DMS53 treated with DMSO at 0.1 percent for 48 hours (cell line): Measurements from ENCODE around the gene C16orf82.

Experiments
- DNase-seq: peaks from one replicate; lab custom pipeline; 2025; ENCODE audit not compliant: unreplicated experiment; lab: John Stamatoyannopoulos, UW

Gene C16orf82

GRCh38 chr16:27066668-27067537, at the start of gene C16orf82:
Gene C16orf82, plus strand, starts transcription at chr16:27066927.
- no peak for DNase-seq

GRCh38 chr16:27020031-27020430, 46.7 kb upstream of the C16orf82 start:
- no peak for DNase-seq

DNA sequence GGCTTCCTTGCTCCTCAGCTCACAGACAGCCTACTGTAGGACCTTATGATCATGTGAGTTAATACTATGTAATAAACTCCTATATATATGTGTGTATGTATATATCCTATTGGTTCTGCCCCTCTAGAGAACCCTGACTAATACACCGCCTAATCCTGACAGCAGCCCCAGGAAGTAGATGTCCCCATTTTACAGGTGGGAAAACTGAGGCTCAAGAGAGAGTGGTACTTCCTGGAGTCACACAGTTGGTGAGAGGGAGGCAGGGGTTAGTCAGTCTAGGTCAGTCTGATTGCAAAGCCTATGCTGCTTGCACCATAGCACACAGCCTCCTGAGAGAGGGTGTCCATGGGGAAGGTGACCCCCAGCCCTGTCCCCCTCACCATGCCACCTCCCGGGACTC, 42.7 kb upstream of the C16orf82 start:
- DNase-seq: no peak

- DNase-seq: no peak
Observed at GRCh38 chr16:27025581-27025980, 41.1 kb upstream of the C16orf82 start.

- DNase-seq: no peak
Observed at GRCh38 chr16:27027971-27028370, 38.8 kb upstream of the C16orf82 start.

DNA sequence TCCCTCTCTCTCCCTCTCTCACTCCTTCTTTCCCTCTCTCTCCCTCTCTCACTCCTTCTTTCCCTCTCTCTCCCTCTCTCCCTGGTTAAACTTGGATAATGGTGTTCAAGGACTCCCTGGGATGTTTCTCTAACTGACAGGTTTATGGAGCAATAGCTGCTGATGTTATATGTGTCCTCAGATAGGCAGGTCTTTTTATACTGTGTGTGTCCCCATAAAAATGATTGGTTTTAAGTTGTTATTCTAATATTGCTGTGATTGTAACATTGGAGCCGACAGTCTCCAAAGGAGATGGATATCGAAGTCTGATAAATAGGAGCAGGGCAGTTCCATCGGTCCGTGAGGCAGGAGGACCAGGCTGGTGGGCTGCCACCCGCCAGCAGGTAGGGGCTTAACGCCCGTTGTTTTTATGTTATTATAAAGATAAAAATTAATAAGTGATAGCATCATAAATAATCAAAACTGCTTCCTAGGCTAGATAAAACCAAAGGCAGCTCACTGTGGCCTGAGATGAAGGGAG, 38.1 kb upstream of the C16orf82 start:
- DNase-seq: no peak

DNA sequence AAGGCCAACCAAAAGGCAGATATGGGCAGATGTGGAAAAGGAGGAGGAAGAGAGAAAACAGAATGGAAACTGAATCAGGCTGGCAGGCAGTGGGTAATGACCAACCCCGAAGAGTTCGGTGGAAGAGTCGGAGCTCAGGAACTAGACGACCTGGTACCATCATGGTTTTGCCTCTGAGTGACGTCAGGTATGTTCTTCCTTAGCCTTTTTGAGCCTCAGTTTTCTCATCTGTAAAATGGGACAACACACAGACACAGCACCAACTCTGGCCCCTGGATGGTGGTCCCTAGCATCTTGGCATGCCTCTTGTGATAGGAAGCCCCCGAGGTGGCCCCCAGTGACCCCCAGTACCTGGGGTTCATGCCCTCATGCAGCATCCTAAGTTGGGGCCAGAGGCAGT, 37.2 kb upstream of the C16orf82 start:
- DNase-seq: no peak

DNA sequence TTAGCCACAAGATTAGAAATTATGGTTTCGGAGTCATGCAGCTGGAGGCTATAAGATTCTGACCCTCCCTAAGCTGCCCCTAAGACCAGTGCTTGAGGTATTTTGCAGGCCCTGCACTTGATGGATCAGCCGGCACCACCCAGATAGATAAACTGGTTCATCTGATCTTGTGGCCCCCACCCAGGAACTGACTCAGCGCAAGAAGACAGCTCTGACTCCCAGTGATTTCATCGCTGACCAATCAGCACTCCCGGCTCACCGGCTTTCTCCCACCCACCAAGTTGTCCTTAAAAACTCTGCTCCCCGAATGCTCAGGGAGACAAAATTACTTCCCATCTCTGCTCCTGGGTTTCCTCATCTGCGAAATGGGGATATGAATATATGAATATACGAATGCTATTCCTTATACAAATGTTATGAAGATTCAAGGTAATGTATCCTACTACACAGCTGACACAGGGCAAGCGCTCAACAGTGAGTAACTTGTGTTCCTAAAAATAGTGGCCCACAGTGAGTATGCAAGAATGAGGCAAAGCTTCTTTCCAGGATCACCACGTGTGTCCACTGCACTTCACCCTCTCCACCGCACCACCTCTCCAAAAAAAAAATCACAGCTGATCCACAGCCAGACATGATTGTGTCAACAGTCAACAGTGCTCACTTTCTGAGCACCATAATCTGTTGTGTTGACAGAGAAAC, 33.3 kb upstream of the C16orf82 start:
- no peak for DNase-seq

GRCh38 chr16:27040732-27041131, 26.0 kb upstream of the C16orf82 start:
- no peak for DNase-seq

DNA sequence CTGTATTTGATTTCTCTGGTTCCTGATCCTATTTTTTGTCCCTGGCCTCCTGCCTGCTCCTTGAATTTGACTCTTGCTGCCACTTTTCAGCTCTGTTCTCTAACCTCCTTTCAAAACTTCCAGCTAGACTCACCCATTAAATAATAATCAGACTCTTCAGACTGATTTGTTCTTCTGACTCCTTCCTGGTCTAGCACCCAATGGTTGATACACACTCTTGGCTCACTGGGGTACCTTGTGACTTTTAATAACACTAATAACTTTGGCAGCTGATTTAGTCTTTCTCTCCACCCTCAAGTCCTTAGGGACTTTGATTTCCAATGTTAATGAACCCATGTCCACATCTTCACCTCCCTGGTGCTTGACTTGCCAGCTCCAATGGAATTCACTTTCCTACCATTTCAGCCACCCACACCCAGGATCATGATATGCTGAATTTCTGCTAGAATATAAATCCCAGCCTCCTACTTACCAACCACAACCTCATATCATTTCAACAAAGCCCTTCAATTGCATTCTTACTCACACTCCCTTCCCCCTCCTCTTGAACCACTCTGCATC, 19.7 kb upstream of the C16orf82 start:
- no peak for DNase-seq

- no peak for DNase-seq
Observed at GRCh38 chr16:27048316-27048715, 18.4 kb upstream of the C16orf82 start.

GRCh38 chr16:27049117-27049516, 17.6 kb upstream of the C16orf82 start:
- DNase-seq: no peak

- DNase-seq: no peak
Observed at GRCh38 chr16:27052007-27052406, 14.7 kb upstream of the C16orf82 start.

GRCh38 chr16:27053996-27054395, 12.7 kb upstream of the C16orf82 start:
- DNase-seq: no peak

- no peak for DNase-seq
Observed at GRCh38 chr16:27058299-27058698, 8.4 kb upstream of the C16orf82 start.

DNA sequence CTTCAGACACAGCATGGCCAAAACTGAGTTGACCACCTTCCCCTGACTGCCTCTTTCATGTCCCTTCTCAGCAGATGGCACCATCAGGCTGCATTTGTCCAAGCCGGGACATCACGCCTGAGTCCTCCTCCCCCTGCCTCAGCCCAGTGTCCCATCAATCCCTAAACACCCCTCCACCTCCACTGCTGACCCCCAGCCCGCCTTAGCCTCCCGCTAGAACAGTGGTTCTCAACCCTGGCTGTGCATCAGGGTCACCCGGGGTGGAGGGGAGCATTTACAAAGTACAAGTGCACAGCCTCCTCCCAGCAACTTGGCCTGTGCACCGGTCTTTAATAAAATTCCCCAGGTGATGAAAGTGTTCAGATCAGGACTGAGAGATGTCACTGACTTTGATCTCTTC, 4.0 kb downstream of the C16orf82 start:
- DNase-seq: no peak

- DNase-seq: no peak
Observed at GRCh38 chr16:27073733-27074132, 7.0 kb downstream of the C16orf82 start.

DNA sequence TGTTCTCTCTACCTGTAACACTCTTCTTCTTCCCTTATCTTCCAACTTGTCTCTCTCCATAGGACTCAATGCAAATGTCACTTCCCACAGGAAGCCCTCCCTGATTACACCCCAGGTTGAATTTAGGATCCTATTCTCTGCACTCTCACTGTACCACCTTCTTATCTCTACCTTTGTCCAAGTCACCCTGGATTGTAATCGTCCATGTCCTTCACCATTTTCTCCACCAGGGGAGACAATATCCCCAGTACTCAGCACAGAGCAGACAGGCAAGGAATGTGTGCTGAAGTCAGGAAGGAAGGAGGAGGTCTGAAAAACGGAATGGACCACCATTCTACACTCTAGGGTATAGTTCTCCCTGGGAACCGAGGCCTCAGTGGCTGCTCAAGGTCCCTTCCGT, 14.2 kb downstream of the C16orf82 start:
- DNase-seq: no peak

- DNase-seq: no peak
Observed at GRCh38 chr16:27083861-27084261, 17.1 kb downstream of the C16orf82 start.

- DNase-seq: no peak
Observed at GRCh38 chr16:27084307-27085028, 17.7 kb downstream of the C16orf82 start.

DNA sequence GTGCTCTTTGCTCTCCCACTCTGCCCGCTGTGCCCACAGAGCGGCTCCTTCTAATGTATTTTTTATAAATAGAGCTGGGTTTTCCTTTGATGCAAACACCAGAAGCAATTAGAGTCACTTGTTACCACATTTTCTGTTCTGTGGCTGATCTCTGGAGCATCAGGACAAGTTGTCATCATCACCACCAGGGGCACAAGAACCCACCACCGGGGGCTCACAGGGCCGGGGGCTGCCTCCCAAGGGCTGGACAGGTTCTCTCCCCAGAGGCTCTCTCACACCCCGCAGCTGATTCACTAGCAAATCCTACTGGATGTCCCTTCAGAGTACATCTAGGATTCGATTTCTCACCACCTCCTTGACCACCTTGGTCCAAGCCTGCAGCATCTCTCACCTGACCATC, 18.5 kb downstream of the C16orf82 start:
- no peak for DNase-seq
